ENCODE data around the gene PARD3.

- TF ChIP-seq POLR2A (IDR thresholded peaks at IDR 0.05): no peak
- TF ChIP-seq CTCF (IDR thresholded peaks at IDR 0.05): no peak
These were observed 284.3 kb downstream of the PARD3 start for GRCh38 chr10:34530778-34531177.
